Measurements from ENCODE around the gene MAP2K5.

MAP2K5 gene

DNA sequence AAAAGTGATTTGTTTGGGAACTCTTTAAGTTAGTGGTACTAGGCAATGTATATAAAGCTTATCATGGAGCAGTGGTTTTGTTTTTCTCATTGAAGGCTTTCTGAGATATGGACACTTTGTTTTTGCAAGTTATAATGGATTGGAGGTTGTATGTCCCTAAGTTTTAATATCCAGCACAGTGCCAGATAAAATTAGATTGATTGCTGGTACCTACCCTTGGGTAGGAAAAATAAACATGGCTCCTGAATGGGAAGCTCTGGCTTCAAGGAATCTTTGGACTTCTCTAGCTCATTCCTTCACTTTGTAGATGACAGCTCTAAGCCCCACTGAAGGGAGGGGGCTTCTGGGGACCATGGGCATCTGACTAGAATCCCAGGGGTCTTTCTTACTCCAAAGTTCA is 201.1 kb downstream of the MAP2K5 start:
- POLR2A ChIA-PET = no interaction called here
- no peak overlapping the region for H3K4me3 ChIP-seq (ENCODE audit: low read depth, low read length)
- CTCF ChIA-PET = no interaction called here
- TF ChIP-seq, protein P1, sequence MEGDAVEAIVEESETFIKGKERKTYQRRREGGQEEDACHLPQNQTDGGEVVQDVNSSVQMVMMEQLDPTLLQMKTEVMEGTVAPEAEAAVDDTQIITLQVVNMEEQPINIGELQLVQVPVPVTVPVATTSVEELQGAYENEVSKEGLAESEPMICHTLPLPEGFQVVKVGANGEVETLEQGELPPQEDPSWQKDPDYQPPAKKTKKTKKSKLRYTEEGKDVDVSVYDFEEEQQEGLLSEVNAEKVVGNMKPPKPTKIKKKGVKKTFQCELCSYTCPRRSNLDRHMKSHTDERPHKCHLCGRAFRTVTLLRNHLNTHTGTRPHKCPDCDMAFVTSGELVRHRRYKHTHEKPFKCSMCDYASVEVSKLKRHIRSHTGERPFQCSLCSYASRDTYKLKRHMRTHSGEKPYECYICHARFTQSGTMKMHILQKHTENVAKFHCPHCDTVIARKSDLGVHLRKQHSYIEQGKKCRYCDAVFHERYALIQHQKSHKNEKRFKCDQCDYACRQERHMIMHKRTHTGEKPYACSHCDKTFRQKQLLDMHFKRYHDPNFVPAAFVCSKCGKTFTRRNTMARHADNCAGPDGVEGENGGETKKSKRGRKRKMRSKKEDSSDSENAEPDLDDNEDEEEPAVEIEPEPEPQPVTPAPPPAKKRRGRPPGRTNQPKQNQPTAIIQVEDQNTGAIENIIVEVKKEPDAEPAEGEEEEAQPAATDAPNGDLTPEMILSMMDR (IDR thresholded peaks at IDR 0.05; ENCODE audit: insufficient read depth, low read length, missing control alignments) = no peak
- no peak for DNase-seq (ENCODE audit: low read depth, low spot score)

DNA sequence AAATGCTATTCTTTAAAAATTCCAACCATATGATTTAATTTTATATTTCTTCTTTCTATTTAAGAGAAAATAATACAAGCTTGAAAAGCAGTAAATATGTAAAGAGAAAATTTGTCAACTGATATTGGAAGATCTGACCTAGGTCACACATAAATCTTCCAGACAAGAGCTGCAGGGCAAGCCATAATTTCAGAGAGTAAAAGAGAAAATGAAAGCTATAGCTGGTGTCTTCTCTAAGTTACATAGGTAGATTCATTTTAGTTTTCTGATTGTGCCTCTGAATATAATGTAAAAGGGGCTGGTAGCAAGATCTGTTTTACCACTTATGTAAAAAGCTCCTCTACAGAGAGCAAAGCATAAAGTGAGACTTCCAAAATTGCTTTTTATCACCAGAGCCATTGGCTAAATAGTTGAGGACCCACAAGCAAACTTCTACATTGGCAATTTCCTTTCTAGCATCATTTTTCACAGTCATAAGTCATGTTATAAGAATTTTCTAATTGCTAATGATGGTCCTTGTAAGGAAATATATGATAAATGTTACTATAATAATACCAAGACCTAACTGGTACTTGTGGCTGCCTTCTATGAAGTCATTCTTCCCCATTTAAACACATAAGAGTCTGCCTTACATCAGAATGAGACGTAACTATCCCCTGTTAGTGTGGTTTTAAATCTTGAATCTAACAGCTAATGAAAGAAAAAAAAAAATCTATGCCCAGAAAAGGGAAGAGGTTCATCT is 202.0 kb downstream of the MAP2K5 start:
- H3K4me3 ChIP-seq (ENCODE audit: low read depth, low read length) = no peak overlapping the region
- CTCF ChIA-PET = no interaction called here
- TF ChIP-seq, protein P1 (IDR thresholded peaks at IDR 0.05; ENCODE audit: insufficient read depth, low read length, missing control alignments) = no peak
- DNase-seq (ENCODE audit: low read depth, low spot score) = no peak
- POLR2A ChIA-PET = no interaction called here

DNA sequence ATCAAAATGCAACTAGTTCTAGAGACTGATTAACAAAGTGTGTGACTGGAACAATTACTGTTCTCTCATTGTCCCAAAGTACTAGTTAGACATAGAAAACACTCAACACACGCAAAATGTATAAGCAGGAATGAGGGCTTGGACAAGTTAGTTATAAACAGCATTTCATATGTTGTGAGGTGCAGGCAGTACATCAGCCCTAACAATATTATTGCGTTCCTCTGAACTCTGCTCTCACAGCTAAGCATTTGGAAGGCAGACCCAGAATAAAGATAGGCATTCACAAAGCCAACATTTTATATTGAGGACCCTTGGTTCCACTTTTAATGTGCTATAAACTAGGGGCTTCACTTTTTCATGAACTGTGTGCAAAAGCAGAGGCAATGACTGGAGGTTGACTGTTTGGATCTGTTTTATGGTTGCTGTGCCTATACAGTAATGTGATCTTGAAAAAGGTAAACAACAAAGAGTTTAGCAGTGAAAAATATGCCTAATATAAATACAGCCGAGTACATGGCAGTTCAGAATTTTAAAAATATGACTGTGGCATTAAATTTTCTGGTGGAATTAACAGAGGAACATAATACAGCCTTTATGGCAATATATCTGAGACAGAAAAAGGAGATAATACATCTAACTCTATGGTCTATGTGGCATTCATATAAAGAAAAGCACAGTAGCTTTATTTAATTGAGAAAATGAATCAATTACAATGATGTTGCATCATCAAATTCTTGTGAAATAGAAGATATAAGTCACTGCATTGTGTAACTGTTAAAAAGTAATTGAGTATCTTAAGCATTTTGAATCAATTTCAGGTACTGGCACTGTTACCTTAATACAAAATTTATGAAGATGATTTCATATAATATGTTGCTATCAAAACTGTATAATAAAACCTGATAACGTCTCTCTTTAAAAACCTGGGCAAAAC is 202.8 kb downstream of the MAP2K5 start:
- no peak overlapping the region for H3K4me3 ChIP-seq (ENCODE audit: low read depth, low read length)
- CTCF ChIA-PET = no interaction called here
- TF ChIP-seq, protein P1 (IDR thresholded peaks at IDR 0.05; ENCODE audit: insufficient read depth, low read length, missing control alignments) = no peak
- no peak for DNase-seq (ENCODE audit: low read depth, low spot score)
- POLR2A ChIA-PET = no interaction called here

DNA sequence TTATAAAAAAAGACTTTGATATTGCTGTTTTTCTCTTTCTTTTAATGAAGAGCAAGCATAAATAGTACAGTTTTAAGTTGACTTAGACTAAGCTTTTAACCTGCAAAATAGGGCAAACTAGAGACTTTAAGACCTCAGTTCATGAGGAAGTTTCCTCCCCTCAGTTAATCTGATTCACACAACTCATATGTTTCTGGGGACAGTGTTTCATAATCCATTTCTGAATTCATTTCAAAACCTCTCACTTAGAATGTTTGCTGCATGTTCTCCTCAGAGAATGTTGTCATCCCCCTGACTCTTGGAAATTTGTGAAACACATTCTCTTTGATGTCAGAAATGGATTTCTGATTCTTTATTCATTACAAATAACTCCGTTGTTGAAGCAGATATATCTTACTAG is 203.5 kb downstream of the MAP2K5 start:
- CTCF ChIA-PET = no interaction called here
- TF ChIP-seq, protein P1 (IDR thresholded peaks at IDR 0.05; ENCODE audit: insufficient read depth, low read length, missing control alignments) = no peak
- H3K4me3 ChIP-seq (ENCODE audit: low read depth, low read length) = no peak overlapping the region
- no peak for DNase-seq (ENCODE audit: low read depth, low spot score)
- POLR2A ChIA-PET = no interaction called here

DNA sequence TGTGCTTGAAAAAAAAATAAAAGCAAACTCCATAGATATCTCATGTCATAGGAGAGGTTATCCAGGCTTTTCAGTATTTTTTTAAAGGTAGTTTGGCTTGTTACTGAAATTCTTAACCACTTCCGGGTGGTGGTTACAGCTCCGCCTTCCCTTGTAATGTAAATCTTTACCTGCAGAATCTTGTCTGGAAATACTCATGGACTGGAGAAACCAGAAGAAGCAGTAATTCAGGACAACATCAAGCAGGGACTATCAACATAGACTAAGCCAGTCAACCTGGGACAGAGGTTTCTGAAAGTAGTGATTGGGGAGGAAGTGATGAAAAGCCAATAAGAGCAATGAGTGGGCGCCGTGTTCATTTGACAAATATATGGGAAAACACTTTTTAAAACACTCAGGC is 203.9 kb downstream of the MAP2K5 start:
- no peak for DNase-seq (ENCODE audit: low read depth, low spot score)
- TF ChIP-seq, protein P1 (IDR thresholded peaks at IDR 0.05; ENCODE audit: insufficient read depth, low read length, missing control alignments) = no peak
- CTCF ChIA-PET = no interaction called here
- POLR2A ChIA-PET = no interaction called here
- H3K4me3 ChIP-seq (ENCODE audit: low read depth, low read length) = no peak overlapping the region

DNA sequence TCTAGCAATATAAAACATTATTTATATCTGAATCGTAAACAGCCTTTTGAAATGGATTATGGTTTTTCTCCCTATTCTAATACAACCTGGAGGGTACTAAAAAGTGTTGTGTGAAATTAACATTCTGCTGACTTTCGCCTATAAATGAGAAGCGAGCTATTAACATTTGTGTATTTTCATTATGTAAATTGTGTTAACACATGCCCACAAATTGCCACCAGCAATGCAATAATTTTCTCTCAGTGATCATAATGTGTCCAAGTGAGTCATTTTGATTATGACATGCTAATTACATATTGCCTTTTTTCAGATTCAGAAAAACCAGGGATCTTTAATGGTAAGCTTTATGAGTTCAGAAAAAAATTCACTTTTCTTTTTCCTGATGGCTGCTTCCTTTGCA is 205.4 kb downstream of the MAP2K5 start:
- no peak overlapping the region for H3K4me3 ChIP-seq (ENCODE audit: low read depth, low read length)
- TF ChIP-seq, protein P1 (IDR thresholded peaks at IDR 0.05; ENCODE audit: insufficient read depth, low read length, missing control alignments) = no peak
- ChIA-PET POLR2A (no interaction called here), CTCF (interaction anchor here (1.0 kb wide), 1 partner anchor 20 kb away, joined by 3 read pairs; no protein-coding TSS in a partner anchor)
- no peak for DNase-seq (ENCODE audit: low read depth, low spot score)

Measured in AG04449 (cell line).